NCI-H510A treated with DMSO at 0.1 percent for 48 hours (cell line): ENCODE data around the gene OGFR.

Experiments
- DNase-seq: peaks from one replicate; lab custom pipeline; 2025; lab: John Stamatoyannopoulos, UW

OGFR gene

GRCh38 chr20:62861726-62862336 lies 57.2 kb downstream of the OGFR start, which contains the start of gene TCFL5:
TSS of gene TCFL5 (minus strand) at chr20:62861822. CDS start at chr20:62861670, 152 bp downstream.
- peak; percentile 57 for DNase-seq
